Coronary artery (tissue), 2 donors: ENCODE measurements around the gene NEDD4.
"Not testable (repeated sequence)": the region's sequence is repeated elsewhere in the genome, so short reads cannot be mapped to it uniquely, and the experiment has no call there.

Experiments used
- DNase-seq: peaks from one replicate; pipeline ENCODE4 v3.0.0-alpha.2; 2017; ENCODE audit warnings: low spot score
- H3K27ac ChIP-seq, 2 donors: fragments of 200-600 bp; sonication (generic); one replicate each; pipeline ENCODE4 v1.5.1; 2016 to 2019
- H3K4me3 ChIP-seq: fragments of 200-600 bp; sonication (generic); 2 replicates; pipeline ENCODE4 v1.5.1; 2016; ENCODE audit warnings: mild to moderate bottlenecking, moderate library complexity
- TF ChIP-seq, protein P1 (sequence below): fragments of 200-600 bp; sonication (generic); IDR thresholded peaks from one replicate; pipeline ENCODE4 v1.5.1; 2019; ENCODE audit warnings: antibody characterized with exemption

The NEDD4 gene

DNA sequence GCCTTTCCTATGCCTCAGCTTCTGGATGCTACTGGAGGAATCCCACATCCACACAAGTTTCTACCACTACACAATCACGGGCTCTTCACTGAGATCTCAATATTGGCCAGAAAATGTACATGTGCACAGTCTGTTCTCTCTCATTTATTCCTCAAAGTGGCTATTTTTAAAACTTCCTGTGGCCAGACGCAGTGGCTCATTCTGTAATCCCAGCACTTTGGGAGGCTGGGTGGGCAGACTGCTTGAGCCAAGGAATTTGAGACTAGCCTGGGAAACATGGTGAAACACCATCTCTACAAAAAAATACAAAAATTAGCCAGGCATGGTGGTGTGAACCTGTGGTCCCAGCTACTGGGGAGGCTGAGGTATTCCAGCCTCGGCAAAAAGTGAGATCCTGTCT is 159.1 kb downstream of the NEDD4 start:
- DNase-seq, result no peak
- Histone ChIP-seq H3K27ac (no peak overlapping the region), H3K4me3 (no peak overlapping the region)
- TF ChIP-seq, protein P1, sequence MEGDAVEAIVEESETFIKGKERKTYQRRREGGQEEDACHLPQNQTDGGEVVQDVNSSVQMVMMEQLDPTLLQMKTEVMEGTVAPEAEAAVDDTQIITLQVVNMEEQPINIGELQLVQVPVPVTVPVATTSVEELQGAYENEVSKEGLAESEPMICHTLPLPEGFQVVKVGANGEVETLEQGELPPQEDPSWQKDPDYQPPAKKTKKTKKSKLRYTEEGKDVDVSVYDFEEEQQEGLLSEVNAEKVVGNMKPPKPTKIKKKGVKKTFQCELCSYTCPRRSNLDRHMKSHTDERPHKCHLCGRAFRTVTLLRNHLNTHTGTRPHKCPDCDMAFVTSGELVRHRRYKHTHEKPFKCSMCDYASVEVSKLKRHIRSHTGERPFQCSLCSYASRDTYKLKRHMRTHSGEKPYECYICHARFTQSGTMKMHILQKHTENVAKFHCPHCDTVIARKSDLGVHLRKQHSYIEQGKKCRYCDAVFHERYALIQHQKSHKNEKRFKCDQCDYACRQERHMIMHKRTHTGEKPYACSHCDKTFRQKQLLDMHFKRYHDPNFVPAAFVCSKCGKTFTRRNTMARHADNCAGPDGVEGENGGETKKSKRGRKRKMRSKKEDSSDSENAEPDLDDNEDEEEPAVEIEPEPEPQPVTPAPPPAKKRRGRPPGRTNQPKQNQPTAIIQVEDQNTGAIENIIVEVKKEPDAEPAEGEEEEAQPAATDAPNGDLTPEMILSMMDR, result no peak

DNA sequence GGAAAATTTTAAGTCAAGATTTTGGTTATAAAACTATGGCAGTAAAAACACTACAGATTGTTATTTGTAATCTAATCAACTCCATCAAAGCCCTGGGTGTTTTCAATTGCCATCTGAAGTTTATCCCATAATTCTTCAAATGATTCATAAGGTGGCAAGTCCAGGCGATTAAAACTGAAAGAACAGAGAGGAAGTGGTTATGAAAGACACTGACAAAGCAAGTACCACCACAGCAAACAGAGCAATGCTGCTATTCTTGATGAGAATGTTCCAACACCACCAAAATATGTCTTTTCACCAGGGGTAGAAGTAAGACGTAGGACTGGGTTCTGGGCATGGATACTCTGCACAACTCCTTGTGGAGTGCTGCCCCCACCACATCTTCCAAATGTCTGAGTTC is 163.6 kb downstream of the NEDD4 start:
- Histone ChIP-seq H3K4me3 (no peak overlapping the region), H3K27ac (no peak overlapping the region)
- no peak for DNase-seq
- TF ChIP-seq, protein P1, result no peak

DNA sequence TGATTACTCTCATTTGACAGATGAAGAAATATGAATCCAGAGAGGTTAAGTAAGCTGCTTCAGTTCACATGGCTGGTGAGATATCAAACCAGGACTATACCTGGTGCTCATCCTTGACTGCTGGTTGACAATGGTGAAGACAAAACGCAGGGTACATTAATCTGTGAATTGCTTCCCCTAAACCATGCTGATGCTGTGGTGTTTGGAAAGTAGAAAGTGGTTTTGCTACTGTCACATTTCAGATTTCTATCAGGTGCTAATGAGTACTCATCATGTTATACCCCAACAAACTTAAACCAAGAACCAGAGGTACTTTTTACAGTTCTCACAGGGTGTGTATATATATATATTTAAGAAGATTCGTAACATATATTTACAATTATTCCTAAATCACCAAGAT is 165.5 kb downstream of the NEDD4 start:
- Histone ChIP-seq H3K4me3 (no peak overlapping the region), H3K27ac (no peak overlapping the region)
- TF ChIP-seq, protein P1, result no peak
- DNase-seq, result no peak

DNA sequence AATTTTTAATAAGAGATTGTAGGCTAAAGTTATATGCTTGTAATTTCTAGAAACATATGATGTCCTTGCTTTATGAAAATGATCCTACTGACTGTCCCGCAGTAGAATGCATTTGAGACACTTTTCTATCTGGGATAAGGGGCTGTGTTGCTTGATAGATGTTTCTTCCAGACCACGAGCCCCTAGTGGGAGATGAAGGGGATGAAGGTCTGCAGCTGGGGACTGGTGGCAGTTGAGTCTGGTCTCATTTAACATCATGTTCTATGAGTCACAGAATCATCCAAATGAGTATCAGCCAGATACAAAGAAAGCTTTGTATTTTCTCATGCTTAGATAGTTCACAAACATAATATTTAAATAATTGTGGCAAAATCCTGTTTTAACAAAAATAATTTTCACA is 166.2 kb downstream of the NEDD4 start:
- DNase-seq, result no peak
- H3K4me3 ChIP-seq, result no peak overlapping the region
- no peak overlapping the region for H3K27ac ChIP-seq
- TF ChIP-seq, protein P1, result no peak

DNA sequence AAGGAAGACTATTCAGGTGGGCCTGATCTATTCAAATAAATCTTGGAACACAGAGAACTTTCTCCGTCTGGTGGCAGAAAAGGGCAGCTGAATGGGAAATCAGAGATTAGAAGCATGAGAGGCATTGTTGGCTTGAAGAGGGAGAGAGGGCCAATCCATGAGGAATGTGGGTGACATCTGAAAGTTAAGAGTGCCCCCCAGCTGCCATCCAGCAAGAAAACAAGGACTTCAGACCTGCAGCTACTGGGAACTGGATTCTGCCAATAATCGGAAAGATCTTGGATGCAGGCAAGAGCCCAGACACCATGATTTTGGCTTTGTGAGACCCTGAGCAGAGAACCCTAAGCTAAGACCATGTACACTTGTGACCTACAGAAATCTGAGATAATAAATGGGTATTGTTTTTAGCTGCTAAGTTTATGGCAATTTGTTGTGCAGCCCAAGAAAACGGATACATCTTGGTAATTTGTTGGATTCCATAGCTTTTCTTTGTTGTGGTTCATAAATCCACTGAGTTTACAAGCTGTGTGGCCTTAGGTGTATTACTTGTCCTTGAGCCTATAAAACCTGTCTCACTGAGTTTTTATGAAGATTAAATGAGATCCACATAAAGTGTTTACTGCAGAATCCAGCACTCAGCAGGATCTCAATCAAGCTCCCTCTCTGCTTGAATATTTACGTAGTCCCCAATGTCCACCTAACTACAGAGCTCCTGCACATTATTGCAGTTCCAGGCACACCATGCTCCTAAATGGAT is 168.4 kb downstream of the NEDD4 start:
- DNase-seq, result no peak

DNA sequence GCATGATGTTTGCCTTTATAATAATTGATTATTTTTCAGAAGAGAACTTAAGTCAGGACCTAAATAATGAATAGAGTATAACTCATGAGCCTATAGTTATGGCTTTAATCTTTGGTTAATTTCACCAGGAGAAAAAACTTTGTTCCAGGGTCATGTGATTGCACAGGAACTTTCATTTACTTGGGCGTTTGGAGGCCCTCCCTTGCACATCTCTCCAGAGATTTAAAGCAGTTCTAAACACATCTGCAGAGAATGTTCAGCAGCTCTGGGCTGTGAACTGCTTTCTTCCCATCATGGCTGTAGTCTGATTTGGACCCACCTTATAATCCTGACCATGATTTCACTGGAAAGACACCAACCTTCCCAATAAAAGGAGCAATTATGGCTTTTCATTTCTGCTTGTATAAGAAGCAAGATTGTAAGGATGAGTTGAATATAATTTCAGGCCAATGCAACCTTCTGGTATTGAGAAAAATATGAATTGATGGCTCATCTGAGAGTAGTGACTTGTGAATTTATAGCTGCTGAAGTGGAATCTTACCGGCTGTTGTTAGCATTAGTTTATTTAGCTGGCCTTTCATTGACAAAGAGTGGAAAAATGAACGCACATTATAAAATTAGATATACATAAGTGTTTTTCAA is 169.6 kb downstream of the NEDD4 start:
- Histone ChIP-seq H3K27ac (no peak overlapping the region), H3K4me3 (no peak overlapping the region)
- no peak for DNase-seq
- TF ChIP-seq, protein P1, result no peak

More for the DNA sequence above, 168.4 kb downstream of the NEDD4 start:
- no peak overlapping the region for H3K27ac ChIP-seq
- no peak overlapping the region for H3K4me3 ChIP-seq
- TF ChIP-seq, protein P1, result no peak

DNA sequence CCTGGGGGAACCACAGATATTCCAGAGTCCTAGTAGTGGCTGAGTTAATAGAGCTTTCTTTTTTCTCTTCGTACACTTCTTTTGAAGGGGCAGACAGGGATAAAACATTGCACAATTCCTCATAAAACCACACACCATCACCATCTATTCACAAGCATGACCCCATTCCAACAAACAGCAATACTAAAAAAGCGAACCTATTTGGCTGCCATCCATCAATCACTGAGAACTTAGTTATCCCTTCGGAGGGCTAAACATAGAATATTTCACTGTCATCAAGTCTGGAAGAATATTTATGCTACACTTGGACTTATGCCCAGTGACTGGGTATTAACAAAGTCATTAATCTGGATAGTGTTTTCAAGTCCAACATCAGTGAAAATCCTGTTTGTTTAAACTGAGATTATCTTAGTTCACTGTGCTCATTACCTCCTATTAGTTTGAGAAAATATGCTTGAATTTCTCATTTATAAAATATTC is 170.2 kb downstream of the NEDD4 start:
- TF ChIP-seq, protein P1, result no peak
- DNase-seq, result no peak
- Histone ChIP-seq H3K27ac (no peak overlapping the region), H3K4me3 (no peak overlapping the region)

DNA sequence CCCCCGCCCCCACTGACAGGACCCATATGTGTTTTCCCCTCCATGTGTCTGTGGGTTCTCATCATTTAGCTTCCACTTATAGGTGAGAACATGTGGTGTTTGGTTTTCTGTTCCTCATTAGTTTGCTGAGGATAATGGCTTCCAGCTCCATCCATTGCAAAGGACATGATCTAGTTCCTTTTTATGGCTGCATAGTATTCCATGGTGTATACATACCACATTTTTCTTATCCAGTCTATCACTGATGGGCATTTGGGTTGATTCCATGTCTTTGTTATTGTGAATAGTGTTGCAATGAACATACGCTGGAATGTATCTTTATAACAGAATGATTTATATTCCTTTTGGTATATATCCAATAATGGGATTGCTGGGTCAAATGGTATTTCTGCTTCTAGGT is 171.7 kb downstream of the NEDD4 start:
- not testable (repeated sequence) for H3K27ac ChIP-seq, DNase-seq, H3K4me3 ChIP-seq
